RWPE1 (cell line): ENCODE results near the gene PTPRN2.

Experiments
- CTCF ChIA-PET: fragments of 350-600 bp; sonication (Branson Sonifier 250); formaldehyde crosslinking; extraction: SDS; loops from one replicate; lab custom pipeline; 2021; lab: Yijun Ruan, JAX
- POLR2A ChIA-PET: fragments of 400-600 bp; formaldehyde crosslinking; extraction: SDS; loops from one replicate; lab custom pipeline; 2020; ENCODE audit warnings: antibody characterized with exemption; ENCODE audit not compliant: low non-redundant PET; lab: Yijun Ruan, JAX
- DNase-seq: peaks from one replicate; pipeline ENCODE4 v3.0.0; 2012; ENCODE audit warnings: low spot score
- H3K27ac ChIP-seq: fragments of 450-650 bp; 2 replicates; pipeline ENCODE4 v1.5.1; 2017
- TF ChIP-seq, protein P1 (sequence below): fragments of 450-650 bp; conservative IDR thresholded peaks from 2 replicates; pipeline ENCODE4 v1.5.1; 2017; ENCODE audit warnings: low read depth, mild to moderate bottlenecking

PTPRN2 gene

DNA sequence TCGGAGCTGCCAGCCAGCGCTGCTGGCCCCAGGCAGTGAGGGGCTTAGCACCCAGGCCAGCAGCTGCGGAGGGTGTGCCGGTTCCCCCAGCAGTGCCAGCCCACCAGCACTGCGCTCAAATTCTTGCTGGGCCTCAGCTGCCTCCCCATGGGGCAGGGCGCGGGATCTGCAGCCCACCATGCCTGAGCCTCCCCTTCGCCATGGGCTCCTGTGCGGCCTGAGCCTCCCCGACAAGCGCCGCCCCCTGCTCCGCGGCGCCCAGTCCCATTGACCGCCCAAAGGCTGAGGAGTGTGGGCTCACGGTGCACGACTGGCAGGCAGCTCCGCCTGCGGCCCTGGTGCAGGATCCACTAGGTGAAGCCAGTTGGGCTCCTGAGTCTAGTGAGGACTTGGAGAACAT lies 525.0 kb downstream of the PTPRN2 start:
- CTCF ChIA-PET: no interaction called here
- H3K27ac ChIP-seq: no peak overlapping the region
- DNase-seq: no peak
- TF ChIP-seq, protein P1, sequence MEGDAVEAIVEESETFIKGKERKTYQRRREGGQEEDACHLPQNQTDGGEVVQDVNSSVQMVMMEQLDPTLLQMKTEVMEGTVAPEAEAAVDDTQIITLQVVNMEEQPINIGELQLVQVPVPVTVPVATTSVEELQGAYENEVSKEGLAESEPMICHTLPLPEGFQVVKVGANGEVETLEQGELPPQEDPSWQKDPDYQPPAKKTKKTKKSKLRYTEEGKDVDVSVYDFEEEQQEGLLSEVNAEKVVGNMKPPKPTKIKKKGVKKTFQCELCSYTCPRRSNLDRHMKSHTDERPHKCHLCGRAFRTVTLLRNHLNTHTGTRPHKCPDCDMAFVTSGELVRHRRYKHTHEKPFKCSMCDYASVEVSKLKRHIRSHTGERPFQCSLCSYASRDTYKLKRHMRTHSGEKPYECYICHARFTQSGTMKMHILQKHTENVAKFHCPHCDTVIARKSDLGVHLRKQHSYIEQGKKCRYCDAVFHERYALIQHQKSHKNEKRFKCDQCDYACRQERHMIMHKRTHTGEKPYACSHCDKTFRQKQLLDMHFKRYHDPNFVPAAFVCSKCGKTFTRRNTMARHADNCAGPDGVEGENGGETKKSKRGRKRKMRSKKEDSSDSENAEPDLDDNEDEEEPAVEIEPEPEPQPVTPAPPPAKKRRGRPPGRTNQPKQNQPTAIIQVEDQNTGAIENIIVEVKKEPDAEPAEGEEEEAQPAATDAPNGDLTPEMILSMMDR: no peak
- POLR2A ChIA-PET: no interaction called here

DNA sequence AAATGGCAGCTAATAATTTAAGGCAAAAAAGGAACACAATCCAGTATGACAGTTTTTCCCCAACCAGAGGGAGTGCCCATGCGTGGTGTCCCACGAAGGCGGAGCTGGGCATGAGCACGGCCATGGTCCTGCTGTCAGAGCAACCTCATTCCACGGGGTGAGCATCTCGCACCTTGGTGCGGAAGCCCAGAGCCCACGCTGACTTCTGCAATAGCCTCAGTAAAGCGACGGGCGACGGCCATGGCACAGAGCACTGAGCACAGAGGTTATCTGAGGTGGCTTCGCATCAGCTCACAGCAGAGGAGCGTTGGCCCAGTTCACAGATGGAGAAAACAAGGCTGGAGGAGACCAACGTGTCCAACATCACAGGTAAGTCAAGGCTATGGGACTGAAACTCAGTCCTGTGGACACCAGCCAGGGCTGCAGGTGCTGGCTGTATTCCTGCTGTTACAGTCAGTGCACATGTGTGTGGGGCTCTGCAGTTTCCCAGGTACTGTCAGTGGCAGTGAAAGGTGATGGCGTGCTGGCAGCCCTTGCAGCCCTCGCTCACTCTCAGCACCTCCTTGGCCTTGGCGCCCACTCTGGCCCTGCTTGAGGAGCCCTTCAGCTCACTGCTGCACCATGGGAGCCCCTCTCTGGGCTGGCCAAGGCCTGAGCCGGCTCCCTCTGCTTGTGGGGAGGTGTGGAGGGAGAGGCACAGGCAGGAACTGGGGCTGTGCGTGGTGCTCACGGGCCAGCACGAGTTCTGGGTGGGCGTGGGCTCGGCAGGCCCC lies 525.6 kb downstream of the PTPRN2 start:
- POLR2A ChIA-PET: no interaction called here
- no peak overlapping the region for H3K27ac ChIP-seq
- CTCF ChIA-PET: interaction anchor here (0.6 kb wide), 1 partner anchor 223 kb away, joined by 3 read pairs; no protein-coding TSS in a partner anchor

DNA sequence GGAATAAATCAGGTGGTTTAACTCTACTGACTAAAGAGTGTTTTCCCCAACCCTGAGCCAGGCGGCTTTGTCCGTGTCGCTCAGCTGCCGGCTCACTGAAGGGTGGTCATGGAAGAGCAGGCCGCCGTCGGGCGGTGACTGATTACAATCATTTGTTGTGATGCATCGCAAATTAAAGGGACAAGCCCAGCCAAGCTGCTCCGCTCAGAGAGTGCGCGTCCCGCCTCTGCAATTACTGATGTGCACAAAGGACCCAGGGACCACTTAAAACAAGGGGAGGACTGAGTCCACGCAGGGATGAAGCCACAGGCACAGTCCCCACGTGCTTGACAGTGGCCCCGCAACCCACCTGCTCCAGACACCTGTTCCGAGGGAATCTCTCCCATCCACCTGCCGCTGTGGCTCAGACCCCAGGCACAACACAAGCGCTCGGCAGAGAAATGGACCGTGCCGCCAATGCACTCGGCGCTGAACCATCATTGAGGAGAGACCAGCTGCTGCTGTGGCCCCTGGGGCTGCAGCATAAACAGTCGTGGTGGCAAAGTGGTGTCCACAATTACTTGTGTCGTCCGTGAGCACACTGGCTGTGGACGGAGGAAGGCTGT lies 526.5 kb downstream of the PTPRN2 start:
- POLR2A ChIA-PET: no interaction called here
- no peak for DNase-seq
- TF ChIP-seq, protein P1: no peak
- H3K27ac ChIP-seq: no peak overlapping the region
- CTCF ChIA-PET: interaction anchor here (0.6 kb wide), 1 partner anchor 222 kb away, joined by 3 read pairs; no protein-coding TSS in a partner anchor

More for the DNA sequence above, 525.6 kb downstream of the PTPRN2 start:
- no peak for DNase-seq
- TF ChIP-seq, protein P1: no peak

DNA sequence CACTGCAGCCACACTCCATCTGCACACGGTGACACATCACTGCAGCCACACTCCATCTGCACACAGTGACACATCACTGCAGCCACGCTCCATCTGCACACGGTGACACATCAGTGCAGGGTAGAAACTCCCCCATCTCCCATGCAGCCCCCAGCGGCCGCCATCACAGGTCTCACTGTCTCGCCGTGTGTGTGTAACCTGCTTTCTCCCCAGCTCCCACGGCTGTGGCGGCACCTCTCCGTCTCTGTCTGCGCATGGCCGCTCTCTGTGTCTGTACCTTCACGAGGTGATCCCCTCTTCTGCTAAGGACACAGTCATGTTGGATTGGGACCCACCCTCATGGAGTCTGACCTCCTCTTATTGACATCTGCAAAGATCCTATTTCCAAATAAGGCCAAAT lies 527.4 kb downstream of the PTPRN2 start:
- CTCF ChIA-PET: no interaction called here
- no peak for DNase-seq
- H3K27ac ChIP-seq: no peak overlapping the region
- POLR2A ChIA-PET: no interaction called here
- TF ChIP-seq, protein P1: no peak

DNA sequence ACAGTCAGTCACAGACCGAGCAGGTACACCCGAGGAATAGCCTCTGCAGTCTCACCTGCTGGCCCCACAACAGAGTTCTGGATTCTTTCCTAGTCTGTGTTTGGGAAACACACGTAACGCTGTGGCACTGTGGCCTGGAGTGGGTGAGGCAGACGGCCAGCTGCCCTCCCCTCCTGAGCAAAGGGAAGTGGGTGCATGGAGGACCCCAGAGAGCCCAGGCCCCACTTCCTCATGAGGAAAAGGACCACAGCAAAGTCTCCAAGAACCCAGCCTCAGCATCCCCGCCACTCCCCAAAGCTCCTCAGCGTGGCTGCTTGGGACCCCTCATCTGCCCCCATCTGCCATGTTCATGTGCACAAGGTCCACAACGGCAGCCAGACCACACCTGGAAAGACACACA lies 530.2 kb downstream of the PTPRN2 start:
- TF ChIP-seq, protein P1: no peak
- CTCF ChIA-PET: no interaction called here
- no peak for DNase-seq
- no peak overlapping the region for H3K27ac ChIP-seq
- POLR2A ChIA-PET: no interaction called here

DNA sequence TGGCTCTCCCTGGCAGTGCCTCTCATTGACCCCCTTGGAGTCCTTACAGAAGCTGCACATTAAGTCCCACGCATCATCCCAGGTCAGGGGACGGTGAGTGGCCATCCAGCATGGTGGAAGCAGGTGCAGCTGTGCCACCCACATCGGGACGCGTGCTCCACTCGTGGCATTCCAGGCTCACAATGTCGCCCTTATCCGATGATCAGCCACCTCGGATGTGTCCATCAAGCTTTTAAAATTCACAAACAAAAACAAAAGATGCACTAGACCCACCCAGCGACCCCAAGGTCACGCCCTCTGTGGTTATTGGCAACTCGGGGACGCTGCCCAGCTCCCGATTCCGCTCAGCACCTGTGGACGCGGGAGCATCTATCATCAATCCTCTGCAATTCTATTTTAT lies 530.9 kb downstream of the PTPRN2 start:
- CTCF ChIA-PET: no interaction called here
- DNase-seq: no peak
- POLR2A ChIA-PET: no interaction called here
- H3K27ac ChIP-seq: no peak overlapping the region
- TF ChIP-seq, protein P1: no peak
